NCI-H1417 (cell line): Measurements from ENCODE around the gene COPA.
A peak's percentile ranks its signal among the peaks of the same experiment; 100 is the strongest.
"Not testable (repeated sequence)": the region's sequence is repeated elsewhere in the genome, so short reads cannot be mapped to it uniquely, and the experiment has no call there.

Experiments
- DNase-seq, 3 experiments: peaks; one replicate each; lab custom pipeline; 2025; lab: John Stamatoyannopoulos, UW

COPA gene

DNA sequence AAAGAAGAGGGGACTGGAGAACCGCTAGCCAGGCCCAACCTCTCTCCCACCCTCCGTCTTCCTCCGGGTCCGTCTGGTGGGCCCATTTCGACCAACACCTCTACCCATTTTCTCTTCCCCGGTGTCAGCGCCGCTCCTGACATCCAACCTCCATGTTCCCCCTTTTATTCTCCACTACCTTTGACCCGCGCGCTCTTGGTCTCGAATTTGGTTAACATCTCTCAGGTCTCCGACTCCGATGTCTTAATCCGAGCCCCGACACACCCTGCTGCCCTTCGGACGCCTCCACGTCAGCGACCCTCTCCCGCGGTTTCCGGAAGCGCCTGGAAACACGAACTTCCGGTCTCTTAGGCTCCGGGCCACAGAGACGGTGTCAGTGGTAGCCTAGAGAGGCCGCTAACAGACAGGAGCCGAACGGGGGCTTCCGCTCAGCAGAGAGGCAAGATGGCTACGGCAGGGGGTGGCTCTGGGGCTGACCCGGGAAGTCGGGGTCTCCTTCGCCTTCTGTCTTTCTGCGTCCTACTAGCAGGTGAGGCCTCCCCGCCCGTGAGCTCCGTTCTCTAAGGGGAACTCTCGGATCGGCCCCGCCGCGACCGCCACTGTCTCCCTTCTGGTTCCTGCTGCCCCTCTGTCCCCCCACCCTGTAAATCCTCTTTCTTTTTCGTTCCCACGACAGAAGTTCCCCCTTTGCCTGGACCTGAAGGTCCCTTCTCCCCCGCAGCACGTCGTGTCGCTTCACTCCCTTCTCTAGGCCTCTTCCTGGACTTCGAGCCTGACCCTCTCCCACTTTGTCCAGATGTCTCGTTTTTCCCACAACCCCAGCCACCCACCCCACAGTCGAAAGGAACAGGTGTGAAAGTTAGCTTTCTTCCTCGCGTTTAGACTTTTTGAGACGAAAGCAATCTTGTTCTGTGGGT, at the start of gene COPA, which contains the start of gene NCSTN:
Gene COPA (minus strand): TSS at position 298 of the 917 bp plus-strand sequence. CDS start 80 bp downstream, at position 218.
Gene NCSTN (plus strand): TSS at position 431 of the 917 bp plus-strand sequence. CDS start 14 bp downstream, at position 445.
- peak; percentile 91 to 99 (median 95) for DNase-seq

DNA sequence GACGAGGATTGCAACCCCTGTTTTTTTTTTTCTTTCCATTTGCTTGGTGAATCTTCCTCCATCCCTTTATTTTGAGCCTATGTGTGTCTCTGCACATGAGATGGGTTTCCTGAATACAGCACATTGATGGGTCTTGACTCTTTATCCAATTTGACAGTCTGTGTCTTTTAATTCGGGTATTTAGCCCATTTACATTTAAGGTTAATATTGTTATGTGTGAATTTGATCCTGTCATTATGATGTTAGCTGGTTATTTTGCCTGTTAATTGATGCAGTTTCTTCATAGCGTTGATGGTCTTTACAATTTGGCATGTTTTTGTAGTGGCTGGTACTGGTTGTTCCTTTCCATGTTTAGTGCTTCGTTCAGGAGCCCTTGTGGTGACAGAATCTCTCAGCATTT, 45.4 kb upstream of the COPA start:
- DNase-seq, result not testable (repeated sequence)

DNA sequence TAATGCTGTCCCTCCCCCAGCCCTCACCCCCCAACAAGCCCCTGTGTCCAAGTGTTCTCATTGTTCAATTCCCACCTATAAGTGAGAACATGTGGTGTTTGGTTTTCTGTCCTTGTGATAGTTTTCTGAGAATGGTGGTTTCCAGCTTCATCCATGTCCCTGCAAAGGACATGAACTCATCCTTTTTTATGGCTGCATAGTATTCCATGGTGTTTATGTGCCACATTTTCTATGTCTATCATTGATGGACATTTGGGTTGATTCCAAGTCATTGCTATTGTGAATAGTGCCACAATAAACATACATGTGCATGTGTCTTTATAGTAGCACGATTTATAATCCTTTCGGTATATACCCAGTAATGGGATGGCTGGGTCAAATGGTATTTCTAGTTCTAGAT, 41.8 kb upstream of the COPA start:
- DNase-seq, result not testable (repeated sequence)

DNA sequence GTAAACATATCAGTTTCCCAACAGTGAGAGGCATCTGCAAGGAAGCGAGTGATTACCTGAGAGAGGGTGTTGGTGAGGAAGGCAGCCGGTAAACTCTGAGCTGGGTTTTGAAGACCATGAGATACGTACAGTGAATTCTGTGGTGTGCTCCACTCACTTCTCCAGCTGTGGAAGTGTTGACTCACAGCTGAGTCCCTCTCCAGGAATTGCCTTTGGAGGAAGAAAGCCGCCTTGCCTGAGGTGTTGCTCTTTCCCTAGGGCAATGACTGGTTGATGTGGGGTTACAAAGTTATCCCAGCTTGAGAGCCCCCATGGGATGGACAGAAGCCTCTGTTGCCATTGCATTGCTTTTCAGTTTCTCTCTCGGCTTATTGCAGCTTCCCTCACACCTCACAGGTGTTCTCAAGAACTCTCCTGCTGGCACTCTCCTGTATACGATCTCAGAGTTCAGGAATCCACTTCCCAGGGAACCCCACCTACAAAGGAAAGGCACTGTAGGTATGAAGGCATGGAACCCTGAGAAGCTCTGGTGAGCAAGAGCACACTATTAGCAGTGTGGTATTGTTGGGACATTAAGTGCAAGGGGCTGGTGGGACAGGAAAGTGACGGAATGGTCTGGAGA, 34.6 kb upstream of the COPA start:
- DNase-seq, result no peak

DNA sequence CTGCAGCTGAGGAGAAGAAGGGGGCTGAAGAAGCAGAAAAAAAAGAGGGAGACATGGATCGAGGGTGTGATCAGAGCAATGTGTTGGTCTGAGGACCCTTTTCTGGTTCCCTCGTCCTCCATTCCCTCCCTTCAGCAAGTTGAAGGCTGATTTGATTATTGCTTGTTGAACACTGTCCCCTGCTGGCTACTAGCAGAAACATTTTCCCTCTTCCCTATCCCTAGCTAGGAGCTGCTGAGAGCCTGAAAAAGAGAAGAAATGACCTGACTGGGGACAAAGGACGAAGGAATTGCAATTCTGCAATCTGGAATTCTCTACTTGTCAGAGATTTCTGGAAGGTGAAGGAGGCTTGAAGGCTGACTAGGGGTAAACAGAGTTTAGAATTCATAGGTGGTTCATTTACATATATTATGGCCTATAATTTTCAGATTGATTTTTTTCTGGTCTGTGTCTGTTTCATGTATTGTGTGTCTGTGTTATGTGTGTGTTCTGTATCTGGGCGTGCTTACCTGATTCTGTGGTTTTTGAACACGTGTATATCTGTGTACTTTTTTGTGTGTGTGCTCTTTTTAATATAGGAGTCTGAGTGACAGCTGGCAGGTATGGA, 33.6 kb upstream of the COPA start:
- DNase-seq, result peak; percentile 37 to 78 (median 73)

DNA sequence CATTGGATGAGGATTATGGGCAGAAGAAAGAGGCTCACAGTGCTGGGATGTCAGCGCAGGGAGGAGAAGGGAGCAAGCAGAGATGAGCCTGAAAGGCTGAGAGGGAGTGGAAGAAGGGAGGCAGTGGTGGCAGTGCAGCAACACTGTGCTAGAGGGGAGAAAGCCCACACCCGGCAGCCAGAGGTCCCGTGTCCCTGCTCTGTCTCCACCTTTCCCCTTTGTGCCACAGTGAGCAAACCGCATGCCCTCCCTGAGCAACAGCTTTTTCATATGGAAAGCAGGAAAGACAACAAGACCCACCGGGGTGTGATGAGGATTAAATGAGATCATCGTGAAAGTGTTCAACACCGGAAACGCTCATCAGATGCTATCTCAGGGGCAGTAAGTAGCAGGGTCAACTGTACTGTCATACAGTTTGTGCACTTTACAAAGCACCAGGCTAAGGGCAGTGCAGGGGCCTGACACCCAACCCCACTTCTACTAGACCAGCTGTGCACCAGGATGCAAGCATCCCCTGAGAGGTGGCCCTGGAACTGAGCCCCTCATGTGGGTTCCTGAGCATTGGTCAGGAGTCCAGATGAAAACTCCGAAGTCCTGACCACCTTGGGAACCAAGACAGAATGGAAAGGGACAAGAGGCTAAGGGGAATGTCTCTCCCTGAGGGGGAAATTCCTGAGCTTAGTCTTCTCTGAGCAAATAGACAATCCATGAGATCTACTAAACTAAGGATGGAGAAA, 32.9 kb upstream of the COPA start:
- DNase-seq, result no peak

DNA sequence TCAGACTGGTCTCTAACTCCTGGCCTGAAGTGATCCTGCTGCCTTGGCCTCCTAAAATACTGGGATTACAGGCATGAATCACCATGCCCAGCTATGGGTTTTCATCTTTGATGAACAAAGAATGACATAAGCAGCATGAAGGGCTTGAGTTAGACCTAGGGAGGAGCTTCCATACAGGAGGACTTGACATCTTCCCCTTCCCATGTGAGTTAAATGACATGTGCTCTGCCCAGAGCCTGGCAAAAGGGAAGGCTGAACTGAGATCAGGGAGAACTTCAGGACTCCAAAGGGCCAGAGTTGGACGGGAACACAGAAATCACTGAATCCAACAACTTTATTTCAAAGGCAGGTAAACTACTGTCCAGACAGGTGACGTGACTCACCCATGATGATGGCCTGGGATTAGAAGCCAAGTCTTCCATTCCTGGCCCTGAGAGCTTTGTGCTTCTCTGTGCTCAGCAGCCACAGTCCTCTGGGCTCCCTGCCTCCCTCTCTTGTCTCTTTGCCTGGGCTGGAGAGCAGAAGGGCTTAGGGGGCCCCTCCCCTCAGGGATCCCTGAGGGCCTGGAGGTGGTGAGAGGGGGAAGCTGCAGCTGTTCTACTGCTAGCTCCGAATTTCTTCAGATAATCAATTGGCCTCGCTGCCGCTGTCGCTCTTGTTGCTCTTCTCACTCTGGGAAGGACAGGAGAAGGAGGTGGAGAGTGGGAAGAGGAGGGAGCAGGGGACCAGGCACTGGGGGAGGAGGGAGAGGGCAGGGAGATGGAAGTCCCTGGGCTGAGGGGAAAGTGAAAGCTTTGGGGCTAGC, 31.5 kb upstream of the COPA start:
- DNase-seq, result peak in 1 of 3 experiments; percentile 51

DNA sequence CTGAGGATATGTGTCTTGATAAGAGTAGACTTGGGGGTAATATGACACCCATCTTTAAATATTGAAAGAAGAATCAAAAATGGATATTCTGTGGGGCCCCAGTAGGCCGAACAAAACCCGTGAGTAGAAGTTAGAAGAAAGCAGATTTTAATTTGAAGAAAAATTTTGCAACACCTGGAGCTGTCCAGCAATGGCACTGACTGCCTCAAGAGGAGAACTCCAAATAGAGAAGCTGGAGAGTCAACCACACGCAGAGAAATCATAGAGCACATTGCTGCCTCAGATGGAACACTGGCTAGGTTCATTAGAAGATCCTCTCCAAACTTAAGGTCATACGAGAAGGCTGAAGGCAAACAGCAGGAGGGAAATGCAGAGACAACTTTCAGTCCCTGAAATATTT, 30.6 kb upstream of the COPA start:
- no peak for DNase-seq

DNA sequence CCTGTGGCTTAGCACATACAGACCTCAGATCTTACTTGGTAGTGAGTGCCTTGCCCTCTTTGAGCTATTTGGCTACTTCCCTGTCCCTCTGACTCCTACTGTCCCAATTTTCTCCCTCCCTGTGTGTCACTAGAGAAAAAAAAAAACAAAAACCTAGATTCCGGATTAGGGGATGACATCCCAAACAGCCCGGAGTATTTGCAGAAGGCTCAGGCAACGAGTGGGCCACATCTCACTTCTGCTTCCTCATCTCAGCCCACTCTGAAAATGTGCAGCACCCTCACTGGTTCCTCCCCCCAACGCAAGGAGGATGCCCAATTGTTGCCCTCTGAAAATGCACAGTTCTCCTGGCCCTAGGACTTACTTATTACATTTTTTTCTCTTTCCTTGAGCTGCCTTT, 28.7 kb upstream of the COPA start:
- DNase-seq, result no peak

DNA sequence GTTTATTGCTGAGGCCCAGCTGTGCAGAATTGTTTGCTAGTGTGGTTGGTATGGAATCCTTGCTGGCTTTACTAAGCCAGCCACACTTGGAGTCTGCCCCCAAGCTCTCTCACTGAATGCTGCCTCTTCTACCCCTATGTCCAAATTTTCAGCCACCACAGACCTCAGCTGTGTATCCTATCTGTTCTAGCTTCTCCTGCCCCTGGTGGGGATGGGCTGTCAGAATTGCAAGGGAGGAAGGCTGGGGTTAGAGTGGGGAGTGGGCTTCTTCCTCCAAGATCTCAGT, 28.2 kb upstream of the COPA start:
- no peak for DNase-seq

DNA sequence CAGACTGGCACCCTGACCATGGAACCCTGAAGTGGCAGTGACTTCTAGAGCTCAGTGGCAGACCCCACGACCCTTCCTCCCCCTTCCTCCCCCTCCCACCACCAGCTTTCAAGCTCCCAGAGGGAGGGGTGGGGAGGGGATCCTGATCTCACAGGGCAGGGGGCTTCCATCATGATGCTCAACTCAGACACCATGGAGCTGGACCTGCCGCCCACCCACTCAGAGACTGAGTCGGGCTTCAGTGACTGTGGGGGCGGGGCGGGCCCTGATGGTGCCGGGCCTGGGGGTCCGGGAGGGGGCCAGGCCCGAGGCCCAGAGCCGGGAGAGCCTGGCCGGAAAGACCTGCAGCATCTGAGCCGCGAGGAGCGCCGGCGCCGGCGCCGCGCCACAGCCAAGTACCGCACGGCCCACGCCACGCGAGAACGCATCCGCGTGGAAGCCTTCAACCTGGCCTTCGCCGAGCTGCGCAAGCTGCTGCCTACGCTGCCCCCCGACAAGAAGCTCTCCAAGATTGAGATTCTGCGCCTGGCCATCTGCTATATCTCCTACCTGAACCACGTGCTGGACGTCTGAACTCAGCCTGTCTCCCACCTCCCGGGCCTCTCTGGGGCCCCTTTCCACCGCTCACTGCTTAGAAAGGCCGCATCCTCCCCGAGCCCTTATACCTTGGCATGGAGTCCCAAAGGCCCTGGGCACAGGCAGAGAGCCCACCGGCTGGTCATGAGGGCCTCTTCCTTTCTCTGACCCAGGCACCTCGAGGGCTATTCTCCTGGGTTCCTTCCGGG, 27.7 kb upstream of the COPA start:
- DNase-seq, result no peak

DNA sequence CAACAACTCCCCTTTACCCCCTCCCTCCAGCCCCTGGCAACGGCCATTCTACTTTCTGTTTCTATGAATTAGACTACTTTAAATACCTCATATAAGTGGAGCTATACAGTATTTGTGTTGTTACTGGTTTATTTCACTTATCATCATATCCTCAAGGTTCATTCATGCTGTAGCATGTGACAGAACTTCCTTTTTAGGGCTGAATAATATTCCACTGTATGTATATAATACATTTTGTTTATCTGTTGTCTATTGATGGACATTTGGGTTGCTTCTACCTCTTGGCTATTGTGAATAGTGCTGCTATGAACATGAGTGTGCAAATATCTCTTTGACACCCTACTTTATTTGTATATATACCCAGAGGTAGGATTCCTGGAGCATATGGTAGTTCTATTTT, 26.0 kb upstream of the COPA start:
- DNase-seq, result no peak

DNA sequence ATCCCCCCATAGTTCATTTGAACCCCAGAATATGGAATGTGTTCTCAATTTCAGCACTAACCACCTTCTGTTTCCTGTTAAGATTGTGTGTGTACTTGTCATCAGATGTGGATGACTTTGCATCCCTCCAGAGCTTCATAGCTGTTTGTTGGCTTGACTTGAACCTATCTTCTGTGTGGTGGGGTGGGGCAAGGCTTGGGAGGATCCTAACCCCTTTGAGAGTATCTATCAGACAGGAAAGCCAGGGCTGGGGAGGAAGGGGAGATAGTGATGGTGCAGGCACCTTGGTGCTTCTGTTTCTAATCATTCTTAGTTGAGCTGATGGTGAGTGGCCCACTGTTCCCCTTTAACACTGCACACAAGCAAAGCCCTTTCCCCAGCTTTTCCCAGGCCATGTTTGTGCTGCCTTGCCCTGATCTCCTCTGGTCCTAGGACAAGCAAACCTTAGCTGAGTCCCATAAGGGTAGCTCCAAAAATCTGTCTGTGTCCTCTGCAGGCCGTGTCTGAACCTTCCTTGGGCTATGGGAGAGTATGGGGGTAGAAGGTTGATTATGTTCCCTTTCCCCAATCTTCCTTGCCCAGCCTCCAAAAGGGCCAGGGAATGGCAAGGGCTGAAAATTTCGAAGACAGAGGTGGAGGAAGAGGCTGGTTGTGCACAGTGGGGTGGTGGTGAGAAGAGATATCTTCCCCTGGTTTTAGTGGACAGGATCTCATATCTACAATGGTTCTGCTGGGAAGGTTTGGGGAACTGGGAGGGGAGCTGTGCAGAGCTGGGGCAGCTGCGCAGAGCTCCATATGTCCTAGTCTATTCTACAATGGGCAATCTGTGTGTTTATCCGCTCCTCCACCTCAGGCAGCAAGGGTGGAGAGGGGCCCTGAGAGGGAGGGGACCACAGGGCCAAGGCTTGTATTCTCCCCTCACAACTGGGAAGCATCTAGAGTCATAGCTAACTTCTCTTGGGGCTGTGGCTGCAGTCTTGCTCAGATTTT, 25.2 kb upstream of the COPA start:
- DNase-seq, result no peak

DNA sequence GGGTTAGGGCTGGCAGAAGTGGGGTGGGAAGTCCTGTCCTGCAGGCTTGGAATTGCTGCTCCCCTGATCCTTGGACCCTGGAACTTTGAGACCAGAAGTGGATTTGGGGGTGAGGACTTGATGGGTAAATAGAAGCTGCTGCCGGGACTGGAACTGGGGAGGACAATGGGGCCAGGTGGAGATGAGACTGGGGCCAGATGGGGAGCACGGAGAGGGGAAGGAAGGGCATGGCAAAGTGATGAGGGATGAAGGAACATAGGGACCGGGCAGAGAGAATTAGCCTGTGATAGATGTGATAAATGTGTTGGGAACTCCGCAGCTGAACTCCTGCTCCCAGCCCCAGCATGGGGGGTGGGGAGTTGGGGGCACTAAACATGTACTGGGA, 24.5 kb upstream of the COPA start:
- DNase-seq, result no peak

DNA sequence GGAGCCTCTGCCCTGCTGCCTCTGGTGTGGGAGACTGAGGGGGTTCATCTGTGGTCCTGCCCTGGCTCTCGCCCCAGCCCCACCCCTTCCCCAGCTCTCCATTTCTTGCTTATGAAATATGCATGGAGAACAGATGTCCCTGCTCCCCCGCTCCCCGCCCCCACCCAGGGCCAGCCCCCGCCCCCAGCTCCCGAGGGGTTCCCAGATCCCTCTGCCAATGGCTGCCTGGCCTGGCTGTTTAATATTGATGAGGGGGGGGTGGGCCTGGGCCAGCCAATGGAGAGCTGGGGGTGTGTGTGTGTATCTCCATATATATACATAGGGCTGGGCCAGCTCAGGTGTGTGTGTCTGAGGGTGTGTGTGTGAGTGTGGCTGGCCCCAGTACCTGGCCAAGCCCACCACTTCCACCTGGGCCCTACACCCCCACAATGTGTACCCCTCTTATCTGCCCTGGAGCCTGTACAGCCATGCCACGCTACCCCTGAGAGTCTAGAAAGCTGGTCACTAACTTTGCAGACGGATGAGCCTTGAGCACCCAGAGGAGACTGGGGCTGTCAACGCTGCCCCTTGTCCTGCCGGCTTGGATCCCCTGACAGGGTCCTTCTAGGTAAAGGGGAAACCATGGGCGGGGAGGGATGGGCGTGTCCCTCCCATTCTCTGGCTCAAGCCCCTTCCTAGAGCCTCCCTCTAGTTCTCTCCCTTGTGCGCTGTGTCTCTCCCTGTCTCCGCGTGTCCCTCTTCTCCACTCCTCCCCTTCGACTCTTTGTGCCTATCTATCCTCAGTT, 23.9 kb upstream of the COPA start, which contains the start of gene NHLH1:
Gene NHLH1 (plus strand): TSS at position 341 of the 785 bp plus-strand sequence. CDS start 3,661 bp downstream, outside the sequence.
- no peak for DNase-seq

DNA sequence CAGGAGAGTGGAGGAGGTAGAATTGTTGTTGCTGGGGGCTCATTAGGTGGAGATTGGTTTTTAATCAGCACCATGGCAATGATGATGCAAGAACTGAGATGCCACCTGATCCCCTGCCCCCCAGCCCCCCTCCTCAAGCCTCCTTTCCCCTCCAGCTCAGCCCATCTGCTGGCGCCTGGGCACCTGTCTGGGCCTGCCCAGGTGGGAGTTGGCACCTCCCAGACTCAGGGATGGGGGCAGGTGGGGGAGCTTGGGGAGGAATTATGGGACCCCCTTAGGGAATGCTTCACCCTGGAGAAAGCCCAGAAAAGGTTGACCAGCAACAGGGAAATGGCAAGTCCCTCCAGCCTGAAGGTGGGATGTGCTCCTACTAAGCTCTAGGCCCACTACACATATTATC, 22.3 kb upstream of the COPA start:
- no peak for DNase-seq

DNA sequence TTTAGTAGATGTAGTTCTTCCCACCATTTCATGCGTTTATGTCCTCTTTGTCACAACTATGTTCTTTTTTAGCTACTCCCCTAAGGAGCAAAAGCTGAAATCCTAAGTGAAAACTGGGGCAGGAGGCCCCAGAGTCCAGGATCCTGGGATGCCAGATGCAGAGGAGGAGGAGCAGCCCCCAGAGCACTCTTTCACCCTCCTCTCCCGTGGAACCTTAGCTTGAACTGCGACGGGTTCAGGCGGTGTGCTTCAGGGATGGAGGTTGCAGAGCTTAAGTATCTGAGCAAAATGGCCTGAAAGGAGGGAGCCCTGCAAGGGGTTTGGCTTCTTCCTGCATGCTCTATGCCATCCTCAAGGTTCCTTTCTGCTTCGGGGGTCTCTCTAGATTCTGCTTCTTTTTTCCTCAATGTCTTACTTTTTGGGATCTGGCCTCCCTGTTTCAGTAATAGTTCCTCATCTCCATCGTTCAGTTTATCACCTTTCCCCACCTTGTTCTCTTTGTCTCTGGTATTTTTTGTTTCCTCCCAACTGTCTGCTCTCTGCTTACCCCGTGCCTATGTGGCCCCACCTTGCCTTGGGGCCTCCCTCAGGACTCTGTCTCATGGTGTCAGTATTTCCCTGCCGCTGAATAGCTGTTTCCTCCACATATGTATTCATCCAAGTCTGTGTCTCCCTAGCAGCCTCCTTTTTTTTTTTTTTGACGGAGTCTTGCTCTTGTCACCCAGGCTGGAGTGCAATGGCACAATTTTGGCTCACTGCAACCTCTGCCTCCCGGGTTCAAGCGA, 21.1 kb upstream of the COPA start:
- DNase-seq, result no peak

DNA sequence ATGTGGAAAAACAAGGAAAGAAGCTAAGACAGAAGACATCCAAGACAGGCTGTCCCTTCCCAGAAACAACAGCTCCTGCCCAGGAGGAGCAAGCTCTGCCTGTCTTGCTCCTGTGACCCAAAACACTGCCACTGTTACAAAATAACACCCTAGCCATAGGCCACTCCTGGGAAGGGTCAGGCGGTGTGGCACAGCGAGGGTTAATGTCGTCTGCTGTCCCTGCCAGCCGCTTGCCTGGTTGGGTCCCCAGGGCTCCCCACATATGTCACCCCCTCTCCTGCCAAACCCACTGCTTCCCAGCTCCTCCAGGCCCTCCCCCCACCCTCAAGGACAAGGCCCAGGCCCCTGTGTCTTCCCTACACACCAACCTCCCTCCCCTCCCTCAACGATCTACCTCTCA, 20.0 kb upstream of the COPA start:
- no peak for DNase-seq
